ENCODE measurements around the gene OVOL1. TPM values are rescaled to one million over a fixed set of nuclear protein-coding genes. Genes with fewer than 3 reads are reported as not detected.

The OVOL1 gene
- total RNA-seq, 4 donors from 2014 or later = 0.62 TPM; not detected in 3

GRCh38 chr11:65833297-65834030, 46.6 kb downstream of the OVOL1 start, which contains the start of gene SNX32:
TSS of gene SNX32 (plus strand) at chr11:65833963. CDS start at chr11:65834066, 103 bp downstream.
- Histone ChIP-seq H3K27ac (peak within 1 kb of the TSS in 3 of 4 donors; percentile 48 to 59 (median 50)), H3K4me3 (peak within 1 kb of the TSS; percentile 39 to 63), H3K9me3 (no peaks in the 10 kb centered on the region), H3K36me3 (no peaks in the 10 kb centered on the region), H3K4me1 (peaks cover 0 to 19% (median 10%) of the 10 kb centered on the region in 3 donors), H3K27me3 (peaks cover 7% of the 10 kb centered on the region)
- peak; percentile 100 for ATAC-seq
- 0% methylated on average over 3 of the region's 63 CpGs; no CpG with 5 or more reads in 1 of the 2 donors for WGBS, 2 donors (ENCODE audit: low coverage in 1 of 2)
- no peak for TF ChIP-seq EP300 (IDR thresholded peaks at IDR 0.05)
- peak; percentile 16 for TF ChIP-seq POLR2AphosphoS5 (IDR thresholded peaks at IDR 0.05)

GRCh38 chr11:65834202-65834601, 47.3 kb downstream of the OVOL1 start:
- Histone ChIP-seq H3K4me1 (peaks cover 0 to 19% (median 10%) of the 10 kb centered on the region in 3 donors), H3K4me3 (peak overlapping the region; percentile 6 to 63), H3K27me3 (peaks cover 5% of the 10 kb centered on the region), H3K36me3 (no peaks in the 10 kb centered on the region), H3K27ac (no peak overlapping the region), H3K9me3 (no peaks in the 10 kb centered on the region)
- WGBS, 2 donors (ENCODE audit: low coverage in 1 of 2) = 20 to 33% methylated on average over 1 to 3 of the region's 6 CpGs
- no peak for ATAC-seq
- no peak for TF ChIP-seq CTCF (IDR thresholded peaks at IDR 0.05)
- TF ChIP-seq POLR2AphosphoS5 (IDR thresholded peaks at IDR 0.05) = no peak
- TF ChIP-seq POLR2A (IDR thresholded peaks at IDR 0.05) = no peak
- TF ChIP-seq EP300 (IDR thresholded peaks at IDR 0.05) = no peak

- no peak for TF ChIP-seq POLR2A (IDR thresholded peaks at IDR 0.05)
- no peak for TF ChIP-seq CTCF (IDR thresholded peaks at IDR 0.05)
- no peak for TF ChIP-seq EP300 (IDR thresholded peaks at IDR 0.05)
- TF ChIP-seq POLR2AphosphoS5 (IDR thresholded peaks at IDR 0.05) = no peak
- H3K27me3 ChIP-seq = no peaks in the 10 kb centered on the region
- no peaks in the 10 kb centered on the region for H3K9me3 ChIP-seq
- H3K4me1 ChIP-seq = no peaks in the 10 kb centered on the region
- H3K4me3 ChIP-seq = no peak overlapping the region
- WGBS, 2 donors (ENCODE audit: low coverage in 1 of 2) = 96 to 100% methylated on average over 1 to 4 of the region's 4 CpGs
- H3K36me3 ChIP-seq = no peaks in the 10 kb centered on the region
- no peak for ATAC-seq
- H3K27ac ChIP-seq = no peak overlapping the region
Measured at GRCh38 chr11:65842144-65842543, 55.3 kb downstream of the OVOL1 start.

- Histone ChIP-seq H3K27me3 (no peaks in the 10 kb centered on the region), H3K27ac (no peak overlapping the region), H3K36me3 (no peaks in the 10 kb centered on the region), H3K9me3 (no peaks in the 10 kb centered on the region), H3K4me1 (no peaks in the 10 kb centered on the region), H3K4me3 (no peak overlapping the region)
- TF ChIP-seq POLR2AphosphoS5 (IDR thresholded peaks at IDR 0.05) (no peak), CTCF (IDR thresholded peaks at IDR 0.05) (no peak), EP300 (IDR thresholded peaks at IDR 0.05) (no peak)
- WGBS, 2 donors (ENCODE audit: low coverage in 1 of 2) = 92 to 95% methylated on average over 3 of the region's 3 CpGs
- ATAC-seq = no peak
Measured at GRCh38 chr11:65843811-65844210, 56.9 kb downstream of the OVOL1 start.

GRCh38 chr11:65844231-65844872, 57.5 kb downstream of the OVOL1 start:
- 78 to 85% methylated on average over 2 to 10 of the region's 10 CpGs for WGBS, 2 donors (ENCODE audit: low coverage in 1 of 2)
- Histone ChIP-seq H3K9me3 (no peaks in the 10 kb centered on the region), H3K27me3 (no peaks in the 10 kb centered on the region), H3K36me3 (no peaks in the 10 kb centered on the region), H3K27ac (no peak overlapping the region), H3K4me1 (no peaks in the 10 kb centered on the region), H3K4me3 (no peak overlapping the region)
- ATAC-seq = no peak
- no peak for TF ChIP-seq POLR2A (IDR thresholded peaks at IDR 0.05)
- no peak for TF ChIP-seq CTCF (IDR thresholded peaks at IDR 0.05)
- TF ChIP-seq POLR2AphosphoS5 (IDR thresholded peaks at IDR 0.05) = no peak
- TF ChIP-seq EP300 (IDR thresholded peaks at IDR 0.05) = no peak

Other genes with a start within 250 kb of the OVOL1 start
- 100 to 1,000 TPM in 3 of 4 donors, 10 to 100 TPM in 1; 90.6 to 173 (median 139) TPM for gene LTBP3, start 228.7 kb upstream of the OVOL1 start, total RNA-seq
- gene ZNRD2, start 216.6 kb upstream of the OVOL1 start, total RNA-seq = 10 to 100 TPM; 38.4 to 73.5 (median 43.5) TPM
- 10 to 100 TPM; 36.6 to 68.3 (median 55.0) TPM for gene FAM89B, start 214.5 kb upstream of the OVOL1 start, total RNA-seq
- gene EHBP1L1, start 211.0 kb upstream of the OVOL1 start, total RNA-seq = 100 to 1,000 TPM; 172 to 329 (median 202) TPM
- 1 to 10 TPM in 1 of 4 donors, under 1 TPM in 2, not detected in 1; 0.40 to 1.5 (median 0.93) TPM for gene KCNK7, start 191.3 kb upstream of the OVOL1 start, total RNA-seq
- gene MAP3K11, start 172.8 kb upstream of the OVOL1 start, total RNA-seq = 10 to 100 TPM; 20.5 to 35.3 (median 28.0) TPM
- gene PCNX3, start 171.3 kb upstream of the OVOL1 start, total RNA-seq = 10 to 100 TPM; 15.9 to 40.1 (median 19.3) TPM
- gene SIPA1, start 149.0 kb upstream of the OVOL1 start, total RNA-seq = 10 to 100 TPM; 32.9 to 45.0 (median 38.3) TPM
- gene RELA, start 124.1 kb upstream of the OVOL1 start, total RNA-seq = 10 to 100 TPM; 47.3 to 78.8 (median 63.9) TPM
- gene KAT5, start 74.8 kb upstream of the OVOL1 start, total RNA-seq = 10 to 100 TPM; 49.7 to 84.9 (median 81.6) TPM
- gene RNASEH2C, start 66.3 kb upstream of the OVOL1 start, total RNA-seq = 100 to 1,000 TPM in 2 of 4 donors, 10 to 100 TPM in 2; 69.0 to 196 (median 96.3) TPM
- 10 to 100 TPM; 11.2 to 23.4 (median 15.7) TPM for gene AP5B1, start 6.1 kb upstream of the OVOL1 start, total RNA-seq
- under 1 TPM in 1 of 4 donors, not detected in 3; 0.13 TPM for gene SNX32, start 46.9 kb downstream of the OVOL1 start, total RNA-seq
- gene CFL1, start 71.1 kb downstream of the OVOL1 start, total RNA-seq = 100 to 1,000 TPM; 559 to 895 (median 639) TPM
- gene MUS81, start 73.4 kb downstream of the OVOL1 start, total RNA-seq = 10 to 100 TPM; 37.2 to 71.7 (median 60.8) TPM
- 10 to 100 TPM; 55.6 to 92.8 (median 81.2) TPM for gene EFEMP2, start 85.7 kb downstream of the OVOL1 start, total RNA-seq
- 1 to 10 TPM in 1 of 4 donors, under 1 TPM in 2, not detected in 1; 0.52 to 3.6 (median 0.94) TPM for gene CTSW, start 92.8 kb downstream of the OVOL1 start, total RNA-seq
- 10 to 100 TPM; 35.2 to 62.3 (median 54.6) TPM for gene FIBP, start 101.4 kb downstream of the OVOL1 start, total RNA-seq
- 100 to 1,000 TPM in 1 of 4 donors, 10 to 100 TPM in 3; 68.7 to 111 (median 77.7) TPM for gene CCDC85B, start 103.6 kb downstream of the OVOL1 start, total RNA-seq
- 10 to 100 TPM in 1 of 4 donors, 1 to 10 TPM in 3; 1.4 to 24.9 (median 4.1) TPM for gene FOSL1, start 113.3 kb downstream of the OVOL1 start, total RNA-seq
- gene C11orf68, start 132.0 kb downstream of the OVOL1 start, total RNA-seq = 10 to 100 TPM; 19.4 to 38.4 (median 33.3) TPM
- gene DRAP1, start 132.4 kb downstream of the OVOL1 start, total RNA-seq = 100 to 1,000 TPM in 2 of 4 donors, 10 to 100 TPM in 2; 80.2 to 118 (median 98.8) TPM
- not detected for gene TSGA10IP, start 158.4 kb downstream of the OVOL1 start, total RNA-seq
- gene SART1, start 174.7 kb downstream of the OVOL1 start, total RNA-seq = 10 to 100 TPM; 32.3 to 96.1 (median 39.7) TPM
- gene EIF1AD, start 215.1 kb downstream of the OVOL1 start, total RNA-seq = 10 to 100 TPM; 29.3 to 35.0 (median 30.7) TPM
- 10 to 100 TPM; 35.9 to 61.2 (median 43.4) TPM for gene BANF1, start 215.4 kb downstream of the OVOL1 start, total RNA-seq
- 1 to 10 TPM in 1 of 4 donors, not detected in 3; 1.7 TPM for gene CST6, start 224.9 kb downstream of the OVOL1 start, total RNA-seq
- gene CATSPER1, start 239.4 kb downstream of the OVOL1 start, total RNA-seq = under 1 TPM in 1 of 4 donors, not detected in 3; 0.12 TPM

Data from gastroesophageal sphincter (tissue), 4 donors.